IMR-90 (cell line): ENCODE results near the gene CAMK2D.

Experiments used
- BHLHE40 ChIP-seq: fragments of 150-350 bp; IDR thresholded peaks from 2 replicates; pipeline ENCODE4 v1.6.1; 2016; ENCODE audit warnings: mild to moderate bottlenecking, low read depth, low read length
- NFE2L2 ChIP-seq: fragments of 150-350 bp; IDR thresholded peaks from 2 replicates; pipeline ENCODE4 v1.6.1; 2016; ENCODE audit warnings: low read depth, mild to moderate bottlenecking, low read length
- TF ChIP-seq, protein P1 (sequence below): conservative IDR thresholded peaks from 2 replicates; pipeline ENCODE4 v1.5.1; 2012; ENCODE audit warnings: mild to moderate bottlenecking, low read depth, low read length, improper control_type of control experiment

DNA sequence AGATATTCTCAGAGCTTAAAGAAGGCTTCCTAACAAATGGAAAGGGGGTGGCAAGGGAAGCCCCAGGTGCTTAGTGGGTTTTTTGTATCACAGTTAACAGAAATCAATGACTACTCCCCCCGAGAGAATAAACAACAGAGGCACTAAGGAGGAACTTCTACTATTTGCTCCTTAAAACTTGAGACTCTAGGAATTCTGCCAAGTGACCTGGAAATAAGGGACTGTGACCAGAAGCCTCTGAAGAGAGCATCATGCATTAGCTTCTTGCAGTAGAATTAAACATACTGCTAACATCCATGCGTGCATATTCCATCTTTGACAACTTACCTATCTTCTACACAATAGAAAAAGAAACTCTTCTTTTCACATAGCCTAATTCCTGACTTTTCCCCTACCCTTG lies 86.8 kb downstream of the CAMK2D start:
- TF ChIP-seq, protein P1, sequence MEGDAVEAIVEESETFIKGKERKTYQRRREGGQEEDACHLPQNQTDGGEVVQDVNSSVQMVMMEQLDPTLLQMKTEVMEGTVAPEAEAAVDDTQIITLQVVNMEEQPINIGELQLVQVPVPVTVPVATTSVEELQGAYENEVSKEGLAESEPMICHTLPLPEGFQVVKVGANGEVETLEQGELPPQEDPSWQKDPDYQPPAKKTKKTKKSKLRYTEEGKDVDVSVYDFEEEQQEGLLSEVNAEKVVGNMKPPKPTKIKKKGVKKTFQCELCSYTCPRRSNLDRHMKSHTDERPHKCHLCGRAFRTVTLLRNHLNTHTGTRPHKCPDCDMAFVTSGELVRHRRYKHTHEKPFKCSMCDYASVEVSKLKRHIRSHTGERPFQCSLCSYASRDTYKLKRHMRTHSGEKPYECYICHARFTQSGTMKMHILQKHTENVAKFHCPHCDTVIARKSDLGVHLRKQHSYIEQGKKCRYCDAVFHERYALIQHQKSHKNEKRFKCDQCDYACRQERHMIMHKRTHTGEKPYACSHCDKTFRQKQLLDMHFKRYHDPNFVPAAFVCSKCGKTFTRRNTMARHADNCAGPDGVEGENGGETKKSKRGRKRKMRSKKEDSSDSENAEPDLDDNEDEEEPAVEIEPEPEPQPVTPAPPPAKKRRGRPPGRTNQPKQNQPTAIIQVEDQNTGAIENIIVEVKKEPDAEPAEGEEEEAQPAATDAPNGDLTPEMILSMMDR: no peak
- TF ChIP-seq BHLHE40: no peak
- TF ChIP-seq NFE2L2: no peak
